NCI-H2081 treated with DMSO at 0.1 percent for 48 hours (cell line): ENCODE data around the gene P2RX2.
"Not testable (repeated sequence)": the region's sequence is repeated elsewhere in the genome, so short reads cannot be mapped to it uniquely, and the experiment has no call there.

Source experiments
- DNase-seq: peaks from one replicate; lab custom pipeline; 2025; lab: John Stamatoyannopoulos, UW

Gene P2RX2

DNA sequence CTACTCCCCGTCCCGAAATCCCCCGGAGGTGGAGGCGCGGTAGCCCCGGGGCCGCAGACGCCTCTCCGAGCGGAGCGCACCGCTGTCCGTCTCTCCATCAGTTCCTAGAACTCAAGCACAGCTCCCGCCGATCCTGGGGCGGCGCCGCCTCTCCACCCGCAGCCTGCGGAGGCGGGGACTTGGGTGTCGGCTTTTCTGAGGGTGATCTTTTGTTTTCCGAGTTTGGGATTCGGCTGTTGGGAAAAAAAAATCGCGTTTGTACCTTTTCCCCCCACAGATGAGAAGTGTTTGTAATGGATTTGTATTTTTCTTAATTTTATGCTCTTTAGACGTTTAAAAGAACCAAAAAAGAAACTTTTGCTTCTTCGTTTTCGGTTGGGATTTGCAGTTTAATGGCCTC is 34.8 kb upstream of the P2RX2 start:
- DNase-seq = no peak

DNA sequence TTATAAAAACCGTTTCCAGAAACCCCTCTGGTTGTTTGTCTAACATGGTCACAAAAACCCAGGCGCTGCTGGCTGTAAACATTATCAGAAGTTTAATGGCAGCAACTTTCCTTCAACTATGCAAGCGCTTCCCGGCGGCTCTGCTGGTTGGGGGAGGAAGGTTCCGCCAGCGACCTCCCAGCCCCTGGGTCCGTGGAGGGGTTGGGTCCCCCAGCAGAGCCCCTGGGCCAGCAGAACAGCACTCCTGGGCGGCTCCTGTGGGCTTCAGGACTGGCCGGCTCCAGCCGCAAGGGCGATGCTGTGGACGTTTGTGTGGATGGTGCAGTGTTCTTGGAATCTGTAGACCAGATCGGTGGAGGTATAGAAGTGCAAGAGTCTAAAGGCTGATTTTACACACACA is 34.1 kb upstream of the P2RX2 start:
- no peak for DNase-seq

DNA sequence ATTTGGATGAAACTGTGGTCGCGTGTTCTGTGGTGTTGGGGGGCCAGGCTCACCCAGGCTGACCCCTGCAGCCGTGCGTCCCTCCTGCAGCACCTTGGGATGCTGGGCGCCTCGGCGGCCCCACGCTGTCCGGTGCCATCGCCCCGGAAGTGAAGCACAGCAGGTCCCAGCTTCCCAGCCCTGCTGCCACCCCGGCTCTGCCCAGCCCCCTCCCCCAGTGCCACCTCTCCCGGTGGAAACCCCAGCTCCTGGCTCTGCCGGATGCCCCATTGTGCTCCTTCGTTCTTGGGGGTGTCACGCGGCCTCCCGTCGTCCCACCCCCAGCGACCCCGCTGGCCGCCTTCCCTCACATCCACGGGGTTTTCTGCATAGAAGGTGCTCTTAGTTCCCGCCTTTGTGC is 33.4 kb upstream of the P2RX2 start:
- no peak for DNase-seq

DNA sequence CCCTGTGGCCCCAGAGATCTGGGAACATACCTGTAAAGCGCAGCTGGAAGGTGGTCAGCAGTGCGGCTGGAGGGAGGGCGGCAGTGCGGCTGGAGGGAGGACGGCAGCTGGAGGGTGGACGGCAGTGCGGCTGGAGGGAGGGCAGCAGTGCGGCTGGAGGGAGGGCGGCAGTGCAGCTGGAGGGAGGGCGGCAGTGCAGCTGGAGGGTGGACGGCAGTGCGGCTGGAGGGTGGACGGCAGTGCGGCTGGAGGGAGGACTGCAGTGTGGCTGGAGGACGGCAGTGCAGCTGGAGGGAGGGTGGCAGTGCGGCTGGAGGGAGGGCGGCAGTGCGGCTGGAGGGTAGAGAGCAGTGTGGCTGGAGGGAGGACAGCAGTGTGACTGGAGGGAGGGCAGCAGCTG is 31.6 kb upstream of the P2RX2 start:
- DNase-seq = no peak

DNA sequence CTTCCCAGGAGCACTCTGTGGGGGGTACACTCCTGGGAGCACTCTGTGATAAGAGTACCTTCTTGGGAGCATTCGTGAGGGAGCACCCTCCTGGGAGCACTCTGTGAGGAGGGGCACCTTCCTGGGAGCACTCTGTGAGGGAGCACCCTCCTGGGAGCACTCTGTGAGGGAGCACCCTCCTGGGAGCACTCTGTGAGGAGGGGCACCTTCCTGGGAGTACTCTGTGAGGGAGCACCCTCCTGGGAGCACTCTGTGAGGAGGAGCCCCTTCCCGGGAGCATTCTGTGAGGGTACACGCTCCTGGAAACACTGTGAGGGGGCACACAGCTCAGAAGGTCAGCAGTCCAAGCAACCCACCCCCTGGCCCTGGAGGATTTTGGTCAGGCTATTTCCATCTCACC is 30.8 kb upstream of the P2RX2 start:
- no peak for DNase-seq

DNA sequence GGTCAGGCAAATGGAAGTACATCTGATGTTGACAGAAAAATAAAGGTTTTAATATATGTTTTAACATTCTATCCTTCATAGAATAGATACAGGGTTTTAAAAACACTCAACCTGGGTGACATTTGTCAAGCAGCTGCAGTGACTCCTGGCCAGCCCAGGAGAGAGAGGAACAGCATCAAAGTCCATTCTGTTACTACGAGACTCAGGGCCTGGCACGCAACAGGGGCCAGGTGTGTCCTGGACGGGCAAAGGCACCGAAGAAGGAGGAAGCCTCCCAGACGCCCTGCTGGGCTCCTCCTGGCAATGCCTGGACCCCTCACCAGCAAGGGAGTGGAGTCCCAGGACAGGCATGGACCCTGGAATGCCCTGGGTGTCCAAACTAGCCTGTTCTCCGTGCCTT is 30.3 kb upstream of the P2RX2 start:
- DNase-seq = no peak

DNA sequence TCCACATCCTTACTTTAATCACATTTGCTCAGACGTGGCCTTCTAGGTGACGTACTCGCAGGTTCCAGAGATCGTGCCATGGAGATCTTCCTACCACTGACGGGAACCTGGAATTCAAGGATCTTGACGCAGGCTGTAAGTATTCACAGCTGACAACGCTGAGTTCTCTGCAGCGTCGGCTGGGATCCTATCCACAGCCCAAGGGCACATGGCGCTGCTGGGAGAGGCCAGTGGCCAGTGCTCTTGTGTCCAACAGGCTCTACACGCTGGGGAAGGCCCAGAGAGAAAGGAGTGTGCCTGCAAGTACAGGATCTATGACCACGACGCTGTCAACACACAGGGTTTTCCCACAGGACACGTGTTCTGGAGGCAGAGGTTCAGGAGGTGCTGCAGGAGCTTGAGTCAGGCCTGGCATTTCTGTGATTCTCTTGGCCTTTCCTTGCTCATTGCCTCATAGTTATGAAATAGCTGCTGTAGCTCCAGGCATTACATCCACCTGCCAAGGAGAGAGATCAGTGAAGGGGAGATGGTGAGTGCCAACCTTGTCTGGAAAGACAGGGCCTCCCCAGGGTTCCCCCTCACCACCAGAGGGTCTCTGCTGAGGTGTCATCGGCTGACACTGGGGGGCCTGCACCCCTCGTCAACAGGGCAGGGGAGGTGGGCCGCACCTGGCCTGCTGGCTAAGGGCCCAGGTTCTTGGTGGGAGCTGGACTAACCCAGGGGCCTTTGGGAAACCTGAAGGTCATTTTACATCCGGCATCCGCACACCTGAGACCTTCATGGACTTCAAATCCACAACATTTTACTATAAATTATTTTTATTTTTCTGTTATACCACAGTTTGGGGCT is 29.5 kb upstream of the P2RX2 start:
- DNase-seq = no peak

DNA sequence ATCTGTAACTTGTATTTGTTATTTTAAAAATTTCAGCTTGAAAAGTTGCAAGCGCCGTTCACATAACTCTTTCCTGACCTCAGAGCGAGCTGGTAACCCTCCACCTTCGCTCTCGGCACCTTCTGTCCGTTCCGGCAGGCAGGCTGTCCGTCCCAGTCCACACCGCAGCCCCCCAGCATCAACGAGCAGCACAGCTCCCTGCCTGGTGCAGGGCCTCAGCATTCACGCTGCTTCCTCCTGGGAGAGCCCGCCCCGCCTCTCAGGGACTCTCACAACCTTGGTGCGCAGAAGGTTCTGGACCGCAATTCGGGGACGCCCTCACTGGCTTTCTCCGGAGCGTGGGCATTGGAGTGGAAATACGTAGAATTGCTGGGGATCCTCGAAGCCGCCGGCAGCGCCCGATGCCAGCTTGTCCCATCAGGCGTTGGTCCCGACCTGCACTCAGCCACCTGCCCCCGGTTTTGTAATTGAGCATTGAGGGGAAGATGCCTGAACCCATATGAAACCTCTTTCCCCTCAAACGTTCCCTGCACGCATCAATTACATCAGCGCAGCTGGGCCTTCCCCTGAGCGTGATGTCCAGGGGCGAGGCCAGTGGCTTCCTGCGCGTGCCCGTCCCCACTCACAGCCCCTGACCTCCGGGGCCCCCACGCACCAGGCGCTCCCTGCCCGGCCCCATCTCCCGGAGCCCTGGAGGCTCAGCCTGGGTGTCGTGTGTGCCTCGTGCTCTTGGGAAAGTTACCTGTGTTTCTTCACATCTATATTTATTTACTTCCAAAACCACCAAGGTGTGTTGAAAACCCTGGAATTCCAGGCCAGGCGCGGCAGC is 27.3 kb upstream of the P2RX2 start:
- no peak for DNase-seq

DNA sequence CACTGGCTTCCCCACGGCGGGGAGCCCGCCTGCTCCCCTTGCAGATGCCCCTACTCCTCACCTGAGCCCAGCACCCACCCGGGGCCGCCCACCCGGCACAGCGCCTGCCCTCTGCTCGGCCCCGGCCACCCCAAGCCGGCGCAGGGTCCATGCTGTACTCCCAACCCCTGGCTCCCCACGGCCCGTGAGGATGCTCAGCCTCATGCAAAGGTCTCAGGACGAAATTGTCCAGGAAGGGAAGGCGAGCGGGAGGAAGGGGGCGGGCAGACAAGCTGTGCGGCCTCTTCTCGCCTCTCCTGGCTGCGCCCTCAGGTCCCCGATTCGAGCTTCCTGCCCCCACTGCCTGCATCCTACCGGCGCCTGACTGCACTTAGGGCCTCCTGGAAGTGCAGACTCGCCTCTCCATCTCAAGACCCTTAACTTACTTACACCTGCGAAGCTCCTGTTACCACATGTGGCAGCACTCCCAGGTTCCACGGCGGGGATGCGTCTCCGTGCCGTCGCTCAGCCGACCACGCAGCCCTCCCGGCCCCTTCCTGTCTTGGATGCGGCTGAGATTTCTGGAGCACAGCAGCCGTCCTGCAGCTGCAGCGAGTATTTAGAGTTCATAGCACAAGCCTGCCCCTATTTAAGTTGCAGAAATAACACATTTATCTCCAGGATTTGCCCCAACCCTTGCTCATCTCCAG is 26.1 kb upstream of the P2RX2 start:
- no peak for DNase-seq

DNA sequence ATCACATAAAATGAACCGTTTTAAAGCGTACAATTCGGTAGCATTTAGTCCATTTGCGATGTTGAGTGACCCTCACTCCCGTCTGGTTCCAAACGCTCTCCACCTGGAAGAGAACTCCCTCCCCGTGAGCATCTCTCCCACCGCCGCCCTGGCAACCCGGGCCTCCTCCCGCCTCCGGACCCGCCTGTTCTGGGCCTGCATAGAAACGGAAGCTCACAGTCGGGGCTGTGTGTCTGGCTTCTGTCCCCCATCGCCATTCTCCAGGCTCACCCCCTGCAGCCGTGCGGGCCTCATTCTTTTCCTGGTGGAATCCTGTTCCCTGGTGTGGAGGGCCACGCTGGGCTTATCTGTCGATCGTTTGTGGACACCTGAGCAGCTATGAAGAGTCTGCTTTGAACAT is 25.5 kb upstream of the P2RX2 start:
- DNase-seq = no peak

DNA sequence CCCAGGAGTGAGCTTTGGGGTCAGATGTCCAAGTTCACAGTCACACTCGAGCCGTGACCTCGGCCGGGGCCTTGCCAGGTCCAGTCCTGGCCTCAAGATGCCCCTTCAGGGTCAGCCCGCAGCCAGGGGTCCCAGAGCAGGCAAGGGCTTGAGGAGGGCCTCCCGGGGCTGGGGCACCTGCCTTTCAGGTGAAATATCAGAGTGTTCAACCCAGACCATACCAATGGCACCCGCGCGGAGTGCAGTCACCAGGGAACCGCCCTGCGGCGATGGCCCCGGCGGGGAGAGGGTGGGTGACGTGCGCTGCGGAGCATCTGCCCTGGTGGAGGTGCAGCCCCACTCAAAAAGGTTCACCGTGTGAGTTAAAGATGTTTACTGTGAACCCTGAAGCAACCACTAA is 25.1 kb upstream of the P2RX2 start:
- DNase-seq = no peak

DNA sequence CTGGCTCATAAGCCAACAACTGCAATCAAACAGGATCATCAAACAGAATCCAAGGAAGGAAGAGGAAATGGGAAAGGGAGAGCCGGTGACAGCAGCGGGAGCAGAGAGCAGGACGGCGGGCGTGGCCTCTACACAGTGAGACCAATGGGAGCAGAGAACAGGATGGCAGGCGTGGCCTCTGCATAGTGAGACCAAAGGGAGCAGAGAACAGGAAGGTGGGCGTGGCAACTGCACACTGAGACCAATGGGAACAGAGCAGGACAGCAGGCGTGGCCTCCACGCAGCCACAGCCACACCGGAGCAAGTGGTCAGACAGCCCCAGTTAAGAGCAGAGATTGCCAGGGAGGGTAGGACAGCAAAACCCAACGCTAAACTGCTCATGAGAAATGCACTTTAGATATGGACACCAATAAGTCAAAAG is 24.6 kb upstream of the P2RX2 start:
- peak; percentile 95 for DNase-seq

DNA sequence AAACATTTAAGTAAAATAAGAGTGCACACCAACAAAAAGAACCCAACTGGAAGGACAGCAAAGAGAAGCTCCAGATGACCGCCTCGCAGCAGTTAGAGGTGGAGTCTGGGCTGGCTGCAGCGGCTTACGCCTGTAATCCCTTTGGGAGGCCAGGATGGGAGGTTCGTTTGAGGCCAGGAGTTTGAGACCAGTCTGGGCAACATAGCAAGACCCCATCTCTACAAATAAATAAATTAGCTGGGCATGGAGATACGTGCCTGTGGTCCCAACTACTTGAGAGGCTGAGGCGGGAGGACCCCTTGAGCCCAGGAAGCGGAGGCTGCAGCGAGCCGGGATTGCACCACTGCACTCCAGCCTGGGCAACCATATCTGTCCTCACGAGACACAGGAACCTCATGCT is 23.4 kb upstream of the P2RX2 start:
- no peak for DNase-seq

DNA sequence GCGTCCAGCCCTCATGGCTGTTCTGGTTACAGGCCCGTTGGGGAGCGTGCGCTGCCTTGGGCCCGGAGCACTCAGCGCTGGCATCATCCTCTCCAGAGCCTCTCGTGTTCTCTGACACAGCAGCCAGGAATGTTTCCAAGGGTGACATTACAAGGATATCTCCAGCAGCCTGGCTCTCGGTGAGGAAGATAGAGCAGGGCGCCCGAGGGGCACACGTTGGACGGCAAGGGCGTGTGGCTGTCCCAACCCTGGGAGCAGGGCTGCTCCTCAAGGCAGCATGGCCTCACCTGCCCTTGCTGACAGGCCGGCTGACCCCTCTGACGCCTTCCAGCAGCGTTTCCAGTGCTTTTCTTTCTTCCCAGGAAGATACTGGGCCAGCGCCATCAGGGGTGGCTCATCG is 22.6 kb upstream of the P2RX2 start:
- DNase-seq = no peak

DNA sequence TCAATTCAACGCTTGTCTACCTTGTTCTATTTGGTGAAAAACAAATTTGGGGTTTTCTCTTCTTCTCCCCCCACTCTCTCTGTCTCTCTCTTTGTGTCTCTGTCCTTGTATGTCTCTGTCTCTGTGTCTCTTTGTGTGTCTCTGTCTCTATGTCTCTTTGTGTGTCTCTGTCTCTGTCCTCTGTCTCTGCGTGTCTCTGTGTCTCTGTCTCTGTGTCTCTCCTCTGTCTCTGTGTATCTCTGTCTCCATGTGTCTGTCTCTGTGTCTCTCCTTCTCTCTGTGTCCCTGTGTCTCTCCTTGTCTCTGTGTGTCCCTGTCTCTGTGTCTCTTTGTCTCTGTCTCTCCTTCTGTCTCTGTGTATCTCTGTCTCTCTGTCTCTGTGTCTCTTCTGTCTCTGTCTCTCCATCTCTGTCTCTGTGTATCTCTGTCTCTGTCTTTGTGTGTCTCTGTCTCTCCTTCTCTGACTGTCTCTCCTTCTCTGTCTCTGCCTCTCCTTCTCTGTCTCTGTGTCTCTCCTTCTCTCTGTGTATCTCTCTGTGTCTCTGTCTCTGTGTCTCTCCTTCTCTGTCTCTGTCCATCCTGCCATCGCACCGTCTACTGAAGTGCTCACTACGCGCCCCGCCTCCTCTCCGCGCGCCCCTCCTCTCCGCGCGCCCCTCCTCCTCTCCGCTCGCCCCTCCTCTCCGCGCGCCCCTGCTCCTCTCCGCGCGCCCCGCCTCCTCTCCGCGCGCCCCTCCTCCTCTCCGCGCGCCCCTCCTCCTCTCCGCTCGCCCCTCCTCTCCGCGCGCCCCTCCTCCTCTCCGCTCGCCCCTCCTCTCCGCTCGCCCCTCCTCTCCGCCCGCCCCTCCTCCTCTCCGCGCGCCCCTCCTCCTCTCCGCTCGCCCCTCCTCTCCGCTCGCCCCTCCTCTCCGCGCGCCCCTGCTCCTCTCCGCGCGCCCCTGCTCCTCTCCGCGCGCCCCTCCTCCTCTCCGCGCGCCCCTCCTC is 21.0 kb upstream of the P2RX2 start:
- DNase-seq = no peak

DNA sequence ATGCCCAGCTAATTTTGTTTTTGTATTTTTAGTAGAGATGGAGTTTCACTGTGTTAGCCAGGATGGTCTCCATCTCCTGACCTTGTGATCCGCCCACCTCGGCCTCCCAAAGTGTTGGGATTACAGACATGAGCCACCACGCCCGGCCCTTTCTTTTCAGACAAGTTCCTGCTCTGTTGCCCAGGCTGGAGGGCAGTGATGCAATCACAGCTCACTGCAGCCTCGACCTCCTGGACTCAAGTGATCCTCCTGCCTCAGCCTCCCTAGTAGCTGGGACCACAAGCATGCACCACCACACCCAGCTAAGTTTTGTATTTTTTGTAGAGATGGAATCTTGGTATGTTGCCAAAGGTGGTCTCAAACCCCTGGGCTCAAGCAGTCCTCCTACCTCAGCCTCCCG is 19.1 kb upstream of the P2RX2 start:
- not testable (repeated sequence) for DNase-seq

DNA sequence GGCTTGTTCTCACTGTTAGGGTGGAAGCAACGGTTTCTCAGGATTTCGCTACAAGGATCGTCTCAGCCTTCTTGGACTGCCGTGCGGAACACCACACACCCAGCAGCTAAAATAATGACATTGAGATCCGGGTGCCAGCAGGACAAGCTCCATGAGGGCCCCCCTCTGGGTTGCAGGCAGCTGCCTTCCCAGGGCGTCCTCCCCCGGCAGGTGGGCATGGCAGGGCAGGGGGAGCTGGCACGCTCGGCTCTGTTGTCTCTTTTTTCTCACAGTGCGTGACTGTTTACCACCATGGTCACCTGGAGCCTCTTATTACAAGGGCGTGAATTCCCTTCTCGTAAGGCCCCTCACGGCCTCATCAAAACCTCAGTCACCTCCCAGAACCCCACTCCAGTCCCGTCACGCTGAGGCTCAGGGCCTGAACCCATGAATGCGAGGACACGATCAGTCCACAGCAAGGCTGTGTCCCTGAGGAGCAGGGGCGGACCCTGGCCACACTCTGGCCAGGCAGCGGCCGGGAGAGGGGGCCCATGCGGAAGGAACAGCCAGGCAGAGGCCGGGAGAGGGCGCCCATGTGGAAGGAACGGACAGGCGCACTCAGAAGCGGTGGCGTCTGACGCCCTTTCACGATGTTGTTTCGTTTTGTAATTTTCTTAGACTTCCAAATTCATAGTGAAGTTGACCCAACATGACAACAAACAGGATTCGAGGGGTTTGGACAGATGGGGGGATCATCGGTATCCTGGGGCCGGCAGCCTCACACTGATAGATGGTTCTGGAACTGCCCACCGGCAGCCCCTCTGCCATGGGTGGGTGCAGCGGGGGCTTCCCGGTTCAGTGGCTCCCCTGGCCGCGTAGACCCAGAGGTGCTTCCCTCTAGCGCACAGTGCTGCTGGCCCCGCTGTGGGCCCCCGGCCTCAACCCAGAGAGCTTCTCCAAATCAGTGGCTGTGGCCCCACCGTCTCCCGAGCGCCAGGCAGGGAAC is 18.2 kb upstream of the P2RX2 start:
- peak; percentile 39 for DNase-seq

DNA sequence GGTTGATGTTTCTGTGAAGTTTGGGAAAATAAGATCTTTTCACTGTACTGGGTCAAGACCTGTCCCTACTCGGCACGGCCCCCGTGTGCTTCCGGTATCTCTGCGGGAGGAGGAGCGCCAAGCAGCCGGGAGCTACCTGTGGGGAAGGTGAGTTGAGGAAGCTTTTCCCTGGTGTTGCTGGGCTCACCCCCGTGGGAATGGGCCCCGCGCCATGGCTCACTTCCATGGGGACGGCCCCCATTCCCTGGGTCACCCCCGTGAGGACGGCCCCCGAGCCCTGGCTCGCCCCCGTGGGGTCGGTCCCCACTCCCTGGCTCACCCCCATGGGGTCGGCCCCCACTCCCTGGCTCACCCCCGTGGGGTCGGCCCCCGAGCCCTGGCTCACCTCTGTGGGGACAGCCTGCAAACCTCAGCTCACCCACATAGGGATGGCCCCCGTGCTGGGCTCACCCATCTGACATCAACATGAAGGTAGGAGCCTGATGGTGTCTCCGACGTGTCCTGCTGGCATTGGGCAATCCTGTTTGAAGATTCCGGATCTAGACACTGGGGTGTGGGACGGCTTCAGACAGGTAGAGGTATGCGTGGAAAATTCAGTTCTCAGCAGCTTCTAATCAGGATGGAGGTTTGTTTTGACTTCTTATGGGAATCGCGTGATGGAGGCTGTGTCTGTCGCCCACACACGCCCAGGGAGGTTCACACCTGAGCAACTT is 17.2 kb upstream of the P2RX2 start:
- DNase-seq = no peak

DNA sequence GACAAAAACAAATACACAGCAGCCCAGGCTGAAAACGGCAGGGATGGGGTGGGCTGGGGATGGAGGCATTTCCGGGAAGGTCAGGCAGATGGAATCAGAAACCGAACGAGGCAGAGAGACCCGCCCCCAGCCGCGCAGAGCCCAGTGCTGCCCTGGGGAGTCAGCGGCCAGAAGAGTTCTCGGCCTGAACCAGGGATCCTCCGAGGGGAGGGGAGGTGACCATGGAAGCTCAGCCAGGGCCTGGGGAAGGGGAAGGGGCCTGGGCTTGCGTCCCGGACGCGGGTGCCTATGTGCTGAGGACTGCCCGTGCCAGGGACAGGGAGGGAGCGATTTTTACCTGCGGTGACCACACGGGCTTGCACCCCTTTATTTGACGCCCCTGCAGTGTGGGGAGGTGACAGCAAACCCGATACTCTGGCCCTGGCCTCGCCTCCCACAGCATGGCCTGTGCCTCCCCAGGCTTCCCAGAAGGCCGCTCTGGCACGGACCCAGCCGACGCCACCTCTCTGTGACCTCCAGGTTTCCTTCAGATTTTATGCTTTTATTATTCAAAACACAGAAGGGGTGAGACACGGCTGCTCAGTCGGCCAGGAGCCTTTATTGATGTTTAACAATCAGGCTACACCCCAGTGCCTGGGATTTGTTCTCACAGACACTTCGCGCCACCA is 15.9 kb upstream of the P2RX2 start:
- no peak for DNase-seq
